Measurements from ENCODE around the gene CAPN8. TPM values are rescaled to one million over a fixed set of nuclear protein-coding genes. Genes with fewer than 3 reads are reported as not detected.

CAPN8 gene
- total RNA-seq, 3 donors from 2014 or later, result 0.32 to 83.9 (median 41.3) TPM

DNA sequence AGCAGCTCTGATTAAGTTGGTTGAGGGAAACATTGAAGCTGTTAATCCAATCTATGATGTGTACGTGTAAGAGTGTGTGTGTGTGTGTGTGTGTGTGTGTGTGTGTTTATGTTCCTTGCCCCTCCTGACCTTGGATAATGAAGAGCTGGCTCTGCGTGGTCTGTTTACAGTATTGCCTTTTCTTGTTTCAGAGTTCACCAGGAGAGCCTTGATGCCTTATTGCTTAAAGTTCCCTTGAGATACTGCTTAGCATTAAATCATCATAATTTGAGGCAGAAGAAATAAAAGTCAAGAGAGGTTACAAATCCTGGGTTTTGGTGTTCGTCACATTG lies 36.4 kb downstream of the CAPN8 start:
- no peak overlapping the region for H3K27ac ChIP-seq
- no peaks in the 10 kb centered on the region for H3K36me3 ChIP-seq
- no peaks in the 10 kb centered on the region for H3K9me3 ChIP-seq
- intact Hi-C loops (cut with DNase I; ENCODE audit: low total_unique reads), result no loop called here
- H3K4me3 ChIP-seq, result no peak overlapping the region
- no peak for DNase-seq (ENCODE audit: low spot score in 2 of 2)
- H3K4me1 ChIP-seq, result no peaks in the 10 kb centered on the region
- TF ChIP-seq CTCF (IDR thresholded peaks at IDR 0.05) (no peak), POLR2AphosphoS5 (IDR thresholded peaks at IDR 0.05) (no peak), POLR2A (IDR thresholded peaks at IDR 0.05) (no peak)
- no peaks in the 10 kb centered on the region for H3K27me3 ChIP-seq

GRCh38 chr1:223628233-223629125 lies 37.0 kb downstream of the CAPN8 start:
- Histone ChIP-seq H3K4me1 (no peaks in the 10 kb centered on the region), H3K9me3 (no peaks in the 10 kb centered on the region), H3K27me3 (no peaks in the 10 kb centered on the region), H3K27ac (no peak overlapping the region), H3K4me3 (no peak overlapping the region), H3K36me3 (no peaks in the 10 kb centered on the region)
- no peak for DNase-seq (ENCODE audit: low spot score in 2 of 2)
- TF ChIP-seq POLR2AphosphoS5 (IDR thresholded peaks at IDR 0.05) (no peak), CTCF (IDR thresholded peaks at IDR 0.05) (peak in 2 of 3 donors; percentile 20 to 23)
- intact Hi-C loops (cut with DNase I; ENCODE audit: low total_unique reads), result no loop called here

GRCh38 chr1:223622132-223622842 lies 43.2 kb downstream of the CAPN8 start:
- DNase-seq (ENCODE audit: low spot score in 2 of 2), result no peak
- TF ChIP-seq POLR2AphosphoS5 (IDR thresholded peaks at IDR 0.05) (no peak), CTCF (IDR thresholded peaks at IDR 0.05) (no peak), POLR2A (IDR thresholded peaks at IDR 0.05) (no peak)
- no peaks in the 10 kb centered on the region for H3K27me3 ChIP-seq
- H3K9me3 ChIP-seq, result no peaks in the 10 kb centered on the region
- intact Hi-C loops (cut with DNase I; ENCODE audit: low total_unique reads), result no loop called here
- no peak overlapping the region for H3K27ac ChIP-seq
- no peaks in the 10 kb centered on the region for H3K36me3 ChIP-seq
- H3K4me1 ChIP-seq, result no peaks in the 10 kb centered on the region
- no peak overlapping the region for H3K4me3 ChIP-seq

GRCh38 chr1:223621312-223621734 lies 44.2 kb downstream of the CAPN8 start:
- no peaks in the 10 kb centered on the region for H3K27me3 ChIP-seq
- no peak overlapping the region for H3K4me3 ChIP-seq
- no peaks in the 10 kb centered on the region for H3K9me3 ChIP-seq
- H3K27ac ChIP-seq, result no peak overlapping the region
- TF ChIP-seq POLR2A (IDR thresholded peaks at IDR 0.05), result no peak
- no peak for TF ChIP-seq POLR2AphosphoS5 (IDR thresholded peaks at IDR 0.05)
- TF ChIP-seq CTCF (IDR thresholded peaks at IDR 0.05), result no peak
- intact Hi-C loops (cut with DNase I; ENCODE audit: low total_unique reads), result no loop called here
- DNase-seq (ENCODE audit: low spot score in 2 of 2), result no peak
- H3K36me3 ChIP-seq, result no peaks in the 10 kb centered on the region
- no peaks in the 10 kb centered on the region for H3K4me1 ChIP-seq

GRCh38 chr1:223620297-223620897 lies 45.1 kb downstream of the CAPN8 start:
- intact Hi-C loops (cut with DNase I; ENCODE audit: low total_unique reads), result no loop called here
- Histone ChIP-seq H3K36me3 (no peaks in the 10 kb centered on the region), H3K27me3 (no peaks in the 10 kb centered on the region), H3K4me3 (no peak overlapping the region), H3K27ac (no peak overlapping the region), H3K4me1 (no peaks in the 10 kb centered on the region), H3K9me3 (no peaks in the 10 kb centered on the region)
- TF ChIP-seq POLR2AphosphoS5 (IDR thresholded peaks at IDR 0.05), result no peak
- no peak for TF ChIP-seq POLR2A (IDR thresholded peaks at IDR 0.05)
- TF ChIP-seq CTCF (IDR thresholded peaks at IDR 0.05), result no peak
- DNase-seq (ENCODE audit: low spot score in 2 of 2), result no peak
